ENCODE results near the gene ZMYND8.

DNA sequence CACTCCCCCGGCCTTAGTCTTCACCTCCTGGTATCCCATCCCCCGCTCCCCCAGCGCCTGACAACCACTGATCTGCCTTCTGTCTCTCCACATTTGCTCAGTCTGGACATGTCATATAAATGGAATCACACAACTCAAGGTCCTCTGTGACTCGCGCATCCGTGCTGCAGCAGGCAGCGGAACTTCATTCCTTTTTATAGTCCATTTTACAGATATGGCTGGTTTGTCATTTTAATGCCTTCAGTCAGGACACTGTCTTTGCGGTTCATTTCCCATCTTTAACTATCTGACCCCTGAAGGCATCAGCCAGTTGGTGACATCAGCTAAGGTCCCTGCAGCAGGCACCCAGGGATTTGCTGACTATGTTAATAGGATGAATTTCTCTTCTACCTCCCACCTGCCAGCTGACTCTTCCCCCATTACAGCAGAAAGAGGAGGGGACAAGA lies 125.7 kb downstream of the ZMYND8 start:
- TF ChIP-seq CTCF (IDR thresholded peaks at IDR 0.05) (no peak), POLR2A (IDR thresholded peaks at IDR 0.05) (no peak)
